HL-60/S4 (cell line): ENCODE results near the gene CTSK.

Source experiments
- in situ Hi-C: fragments of 300-500 bp; cut with MboI; formaldehyde crosslinking; loops from 2 replicates; pipeline ENCODE4 v1.14.3; 2022; ENCODE audit warnings: low sequenced_read_pairs

CTSK gene

DNA sequence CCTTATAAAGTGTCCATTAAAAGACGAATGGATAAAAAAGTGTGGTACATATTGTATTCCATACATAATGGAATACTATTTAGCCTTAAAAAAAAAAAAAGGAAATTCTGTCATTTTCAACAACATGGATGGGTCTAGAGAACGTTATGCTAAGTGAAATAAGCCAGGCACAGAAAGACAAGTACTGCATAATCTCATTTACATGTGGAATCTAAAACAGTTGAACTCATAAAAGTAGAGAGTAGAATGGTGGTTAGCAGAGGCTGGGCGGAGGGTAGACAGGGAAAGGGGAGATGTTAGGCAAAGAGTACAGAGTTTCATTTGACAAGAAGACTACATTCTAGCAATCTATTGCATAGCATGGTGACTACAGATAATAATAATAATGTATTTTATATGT, 45.0 kb downstream of the CTSK start:
- in situ Hi-C loops, result no loop called here

DNA sequence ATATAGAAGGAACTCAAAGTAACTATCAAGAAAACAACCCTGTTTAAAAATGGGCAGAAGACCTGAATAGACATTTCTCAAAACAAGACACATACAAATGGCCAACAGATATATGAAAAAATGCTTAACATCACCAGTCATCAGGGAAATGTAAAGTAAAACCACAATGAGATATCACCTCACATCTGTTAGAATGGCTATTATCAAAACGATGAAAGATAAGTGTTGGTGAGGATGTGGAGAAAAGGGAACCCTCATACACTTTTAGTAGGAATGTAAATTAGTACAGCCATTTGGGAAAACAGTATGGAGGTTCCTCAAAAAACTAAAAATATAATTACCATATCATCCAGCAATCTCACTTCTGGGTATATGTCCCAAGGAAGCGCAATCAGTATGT, 45.5 kb downstream of the CTSK start:
- in situ Hi-C loops, result no loop called here

DNA sequence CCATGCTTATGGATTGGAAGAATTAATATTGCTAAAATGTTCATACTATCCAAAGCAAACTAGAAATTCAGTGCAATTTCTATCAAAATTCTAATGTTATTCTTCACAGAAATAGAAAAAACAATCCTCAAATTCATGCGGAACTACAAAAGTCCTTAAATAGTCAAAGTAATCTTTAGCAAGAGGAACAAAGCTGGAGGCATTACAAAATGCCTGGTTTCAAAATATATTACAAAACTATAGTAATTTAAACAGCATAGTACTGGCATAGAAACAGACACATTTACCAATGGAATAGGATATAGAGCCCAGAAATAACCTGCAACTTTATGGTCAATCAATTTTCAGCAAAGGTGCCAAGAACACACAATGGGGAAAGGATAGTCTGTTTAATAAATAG, 46.3 kb downstream of the CTSK start:
- in situ Hi-C loops, result no loop called here

DNA sequence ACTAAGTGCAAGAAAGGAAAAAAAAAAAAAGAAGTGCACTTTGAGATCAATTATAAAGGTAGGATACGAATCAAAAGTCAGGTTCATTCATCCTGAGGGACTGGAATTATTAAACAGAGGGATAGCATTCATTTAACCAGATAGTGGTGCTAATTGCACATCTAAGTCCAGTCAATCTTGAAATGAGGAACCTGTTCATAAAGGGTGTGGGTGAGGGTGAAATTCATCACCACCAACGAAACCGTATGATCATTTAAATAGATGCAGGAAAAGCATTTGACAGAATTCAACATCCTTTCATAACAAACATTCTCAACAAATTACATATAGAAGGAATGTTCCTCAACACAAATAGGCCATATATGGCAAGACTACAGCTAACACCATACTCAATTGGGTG, 48.0 kb downstream of the CTSK start:
- in situ Hi-C loops, result no loop called here

DNA sequence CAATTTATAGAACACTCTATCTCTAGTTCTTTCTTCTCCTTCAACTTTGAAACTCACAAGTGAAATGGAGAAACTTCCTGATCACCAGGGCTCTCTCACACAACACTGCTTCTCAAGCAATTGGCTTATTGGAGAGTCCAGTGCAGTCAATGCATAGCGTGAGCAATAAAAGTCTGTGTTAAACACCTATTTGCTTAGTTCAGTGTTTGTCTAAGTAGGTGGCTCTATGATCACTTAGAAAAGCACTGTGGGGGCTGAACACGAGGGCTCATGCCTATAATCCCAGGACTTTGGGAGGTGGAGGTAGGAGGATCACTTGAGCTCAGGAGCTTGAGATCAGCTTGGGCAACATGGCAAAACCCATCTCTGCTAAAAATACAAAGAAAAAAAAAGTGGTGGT, 54.6 kb downstream of the CTSK start:
- in situ Hi-C loops, result no loop called here

DNA sequence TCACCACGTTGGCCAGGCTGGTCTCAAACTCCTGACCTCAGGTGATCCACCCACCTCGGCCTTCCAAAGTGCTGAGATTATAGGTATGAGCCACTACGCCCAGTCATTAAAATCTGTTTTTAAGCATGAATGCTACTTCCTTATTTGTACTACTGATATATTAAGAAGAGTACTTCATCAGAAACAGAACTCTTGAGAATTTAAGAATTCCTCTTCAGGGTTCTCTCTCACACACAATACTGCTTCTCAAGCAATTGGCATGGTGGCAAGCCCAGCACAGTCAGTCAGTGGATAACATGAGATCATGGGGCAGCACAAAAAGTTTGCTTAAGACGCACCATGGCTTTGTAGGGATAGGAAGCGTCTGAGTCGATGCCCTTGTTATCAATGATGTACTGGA, 56.6 kb downstream of the CTSK start:
- in situ Hi-C loops, result no loop called here

DNA sequence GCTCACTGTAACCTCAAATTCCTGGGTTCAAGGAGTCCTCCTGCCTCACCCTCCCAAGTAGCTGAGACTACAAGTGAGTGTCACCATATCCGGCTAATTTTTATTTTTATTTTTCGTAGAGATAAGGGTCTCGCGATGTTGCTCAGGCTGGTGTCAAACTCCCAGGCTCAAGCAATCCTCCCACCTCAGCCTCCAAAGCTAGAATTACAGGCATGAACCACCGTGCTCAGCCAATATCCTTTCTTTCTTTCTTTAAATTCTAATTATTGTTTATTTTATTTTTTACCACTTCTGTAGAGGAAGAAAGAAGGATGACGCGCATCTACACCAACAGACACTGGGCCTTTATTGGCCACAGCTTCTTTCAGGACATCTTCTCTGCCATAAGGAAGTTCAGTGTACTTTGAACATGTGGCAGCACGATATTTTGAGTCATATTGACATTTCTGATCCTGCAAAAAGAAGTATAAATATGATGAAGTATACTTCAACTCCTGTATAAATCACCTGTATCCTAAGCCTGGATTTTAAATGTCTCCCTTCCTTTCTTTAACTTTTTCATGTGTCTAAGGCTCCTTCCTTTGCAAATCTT, 58.2 kb downstream of the CTSK start:
- in situ Hi-C loops, result no loop called here

DNA sequence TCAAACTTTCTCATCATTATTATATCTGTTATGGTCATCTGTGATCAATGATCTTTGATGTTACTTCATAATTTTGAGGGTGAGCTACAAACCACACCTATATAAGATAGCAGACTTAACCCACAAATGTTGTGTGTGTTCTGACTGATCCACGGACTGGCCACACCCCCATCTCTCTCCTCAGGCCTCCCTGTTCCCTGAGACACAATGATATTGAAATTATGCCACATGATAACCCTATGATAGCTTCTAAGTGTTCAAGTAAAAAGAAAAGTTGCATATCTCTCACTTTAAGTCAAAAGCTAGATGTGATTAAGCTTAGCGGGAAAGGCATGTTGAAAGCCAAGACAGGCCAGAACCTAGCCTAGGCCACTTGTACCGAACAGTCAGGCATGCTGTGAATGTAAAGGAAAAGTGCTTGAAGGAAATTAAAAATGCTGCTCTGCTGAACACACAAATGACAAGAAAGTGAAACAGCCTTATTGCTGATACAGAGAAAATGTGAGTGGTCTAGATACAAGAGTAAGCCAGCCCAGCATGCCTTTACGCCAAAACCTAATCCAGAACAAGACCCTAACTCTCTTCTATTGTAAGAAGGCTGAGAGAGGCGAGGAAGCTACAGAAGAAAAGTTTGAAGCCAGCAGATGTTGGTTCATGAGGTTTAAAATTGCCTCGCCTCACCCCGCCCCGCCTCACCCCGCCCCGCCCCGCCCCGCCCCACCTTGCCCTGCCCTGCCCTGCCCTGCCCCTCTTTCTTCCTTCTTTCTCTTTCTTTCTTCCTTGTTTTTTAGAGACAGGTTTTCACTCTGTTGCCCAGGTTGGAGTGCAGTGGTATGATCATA, 59.0 kb downstream of the CTSK start:
- in situ Hi-C loops, result no loop called here
